GM23338 (cell line): Measurements from ENCODE around the gene MTA3. TPM values are rescaled to one million over a fixed set of nuclear protein-coding genes. Genes with fewer than 3 reads are reported as not detected.

Experiments
- ATAC-seq: fragments of 200-7000 bp; cut with Tn5 transposase; 3 replicates; pipeline ENCODE4 v1.9.1; 2020
- DNase-seq: peaks from one replicate; pipeline ENCODE4 v3.0.0-alpha.2; 2015; ENCODE audit warnings: low spot score
- H2AFZ ChIP-seq: fragments of 200-600 bp; sonication (generic); 2 replicates; pipeline ENCODE4 v1.8.0; 2016; ENCODE audit warnings: antibody characterized with exemption, mild to moderate bottlenecking, moderate library complexity
- H3F3A ChIP-seq: fragments of 200-600 bp; sonication (generic); replicated peaks from 2 replicates; pipeline ENCODE4 v1.8.0; 2017; ENCODE audit warnings: antibody characterized with exemption, mixed run types, low read depth
- H3K27ac ChIP-seq: fragments of 200-600 bp; sonication (generic); 2 replicates; pipeline ENCODE4 v1.6.1; 2016; ENCODE audit warnings: low read depth
- H3K27me3 ChIP-seq: fragments of 200-600 bp; sonication (generic); 2 replicates; pipeline ENCODE4 v1.8.0; 2016; ENCODE audit warnings: mild to moderate bottlenecking, mixed run types, moderate library complexity; ENCODE audit not compliant: insufficient read depth
- H3K36me3 ChIP-seq: fragments of 200-600 bp; sonication (generic); 2 replicates; pipeline ENCODE4 v1.8.0; 2016; ENCODE audit warnings: mild to moderate bottlenecking; ENCODE audit not compliant: insufficient read depth
- H3K4me1 ChIP-seq: fragments of 200-600 bp; sonication (generic); 2 replicates; pipeline ENCODE4 v1.8.0; 2016; ENCODE audit warnings: mild to moderate bottlenecking, moderate library complexity; ENCODE audit not compliant: insufficient read depth
- H3K4me2 ChIP-seq: fragments of 200-600 bp; sonication (generic); 2 replicates; pipeline ENCODE4 v1.7.1; 2017; ENCODE audit warnings: mixed run types
- H3K4me3 ChIP-seq: fragments of 200-600 bp; sonication (generic); 2 replicates; pipeline ENCODE4 v1.6.1; 2016; ENCODE audit warnings: mixed run types
- H3K79me2 ChIP-seq: fragments of 200-600 bp; sonication (generic); replicated peaks from 2 replicates; pipeline ENCODE4 v1.8.0; 2017; ENCODE audit warnings: mild to moderate bottlenecking; ENCODE audit not compliant: insufficient read depth
- H3K9me2 ChIP-seq: fragments of 200-600 bp; sonication (generic); 2 replicates; pipeline ENCODE4 v1.8.0; 2017; ENCODE audit not compliant: insufficient read depth
- H4K20me1 ChIP-seq: fragments of 200-600 bp; sonication (generic); replicated peaks from 2 replicates; pipeline ENCODE4 v1.8.0; 2017; ENCODE audit warnings: mild to moderate bottlenecking; ENCODE audit not compliant: insufficient read depth
- H3K27ac Mint-ChIP-seq: 2 replicates; pipeline ENCODE4 v1.8.0; 2020; ENCODE audit warnings: inconsistent platforms, mild to moderate bottlenecking, moderate library complexity, mixed read lengths
- H3K27me3 Mint-ChIP-seq: 3 replicates; pipeline ENCODE4 v1.8.0; 2022; ENCODE audit warnings: low read depth, mild to moderate bottlenecking, moderate library complexity, mixed read lengths, inconsistent platforms; ENCODE audit not compliant: insufficient read depth, poor library complexity
- H3K36me3 Mint-ChIP-seq: 3 replicates; pipeline ENCODE4 v1.8.0; 2021; ENCODE audit warnings: low read depth, mild to moderate bottlenecking, inconsistent platforms, moderate library complexity, mixed read lengths
- H3K4me1 Mint-ChIP-seq: 3 replicates; pipeline ENCODE4 v1.8.0; 2020; ENCODE audit warnings: mild to moderate bottlenecking, inconsistent platforms, mixed read lengths
- H3K4me3 Mint-ChIP-seq: 3 replicates; pipeline ENCODE4 v1.8.0; 2021; ENCODE audit warnings: moderate library complexity, mild to moderate bottlenecking, inconsistent platforms, mixed read lengths
- H3K9me3 Mint-ChIP-seq: 3 replicates; pipeline ENCODE4 v1.8.0; 2020; ENCODE audit warnings: moderate library complexity, mild to moderate bottlenecking, inconsistent platforms, mixed read lengths
- CTCF ChIP-seq, 2 experiments: fragments of 200-600 bp in 1 of 2; sonication (generic) in 1 of 2; conservative IDR thresholded peaks; 2 replicates each; pipeline versions ENCODE4 v1.5.1 to v1.6.1; 2016 to 2017; ENCODE audit warnings: antibody characterized with exemption in 2 of 2, low read depth in 2 of 2, mild to moderate bottlenecking in 2 of 2, moderate library complexity in 1 of 2
- EZH2 ChIP-seq: fragments of 200-600 bp; sonication (generic); IDR thresholded peaks from one replicate; pipeline ENCODE4 v1.8.0; 2017; ENCODE audit warnings: antibody characterized with exemption, mild to moderate bottlenecking, low read depth; ENCODE audit not compliant: unreplicated experiment
- EZH2phosphoT487 ChIP-seq: fragments of 200-600 bp; sonication (generic); IDR thresholded peaks from one replicate; pipeline ENCODE4 v1.8.1; 2018; ENCODE audit warnings: antibody characterized with exemption; ENCODE audit not compliant: unreplicated experiment
- JUNB ChIP-seq: IDR thresholded peaks from one replicate; pipeline ENCODE4 v1.6.1; 2016; ENCODE audit warnings: antibody characterized with exemption; ENCODE audit not compliant: unreplicated experiment
- POLR2AphosphoS5 ChIP-seq: IDR thresholded peaks from 2 replicates; pipeline ENCODE4 v1.6.1; 2016; ENCODE audit warnings: antibody characterized with exemption, low read depth
- REST ChIP-seq: IDR thresholded peaks from one replicate; pipeline ENCODE4 v1.6.1; 2018; ENCODE audit warnings: antibody characterized with exemption; ENCODE audit not compliant: unreplicated experiment
- STAT1 ChIP-seq: IDR thresholded peaks from one replicate; pipeline ENCODE4 v1.6.1; 2016; ENCODE audit warnings: antibody characterized with exemption; ENCODE audit not compliant: unreplicated experiment
- ZNF114 ChIP-seq: fragments of 250-450 bp; sonication (Bioruptor Pico); IDR thresholded peaks from 2 replicates; pipeline ENCODE4 v1.5.0; 2020; ENCODE audit warnings: mild to moderate bottlenecking, moderate library complexity
- ZNF331 ChIP-seq: fragments of 250-450 bp; sonication (Bioruptor Pico); IDR thresholded peaks from 2 replicates; pipeline ENCODE4 v1.5.0; 2020; ENCODE audit warnings: low read depth, mild to moderate bottlenecking, moderate library complexity
- polyA plus RNA-seq: library from polyadenylated mRNA; unstranded; fragments of >200 nt; fragmentation: Nextera tagmentation; extraction: Ambion mirVana; gene quantifications from 2 replicates; pipeline ENCODE4 v1.2.1, GENCODE V29; 2016
- total RNA-seq: library from RNA; depleted of rRNA; stranded (reverse); fragments of >200 nt; shearing (Covaris generic); gene quantifications from 2 replicates; pipeline ENCODE4 v1.2.3, GENCODE V29; 2014
- TF ChIP-seq, protein P1 (sequence below): IDR thresholded peaks from 2 replicates; pipeline ENCODE4 v1.6.1; 2016; ENCODE audit warnings: antibody characterized with exemption

MTA3 gene
- total and polyA plus RNA-seq, 2 experiments from 2014 or later: 162 to 208 TPM

DNA sequence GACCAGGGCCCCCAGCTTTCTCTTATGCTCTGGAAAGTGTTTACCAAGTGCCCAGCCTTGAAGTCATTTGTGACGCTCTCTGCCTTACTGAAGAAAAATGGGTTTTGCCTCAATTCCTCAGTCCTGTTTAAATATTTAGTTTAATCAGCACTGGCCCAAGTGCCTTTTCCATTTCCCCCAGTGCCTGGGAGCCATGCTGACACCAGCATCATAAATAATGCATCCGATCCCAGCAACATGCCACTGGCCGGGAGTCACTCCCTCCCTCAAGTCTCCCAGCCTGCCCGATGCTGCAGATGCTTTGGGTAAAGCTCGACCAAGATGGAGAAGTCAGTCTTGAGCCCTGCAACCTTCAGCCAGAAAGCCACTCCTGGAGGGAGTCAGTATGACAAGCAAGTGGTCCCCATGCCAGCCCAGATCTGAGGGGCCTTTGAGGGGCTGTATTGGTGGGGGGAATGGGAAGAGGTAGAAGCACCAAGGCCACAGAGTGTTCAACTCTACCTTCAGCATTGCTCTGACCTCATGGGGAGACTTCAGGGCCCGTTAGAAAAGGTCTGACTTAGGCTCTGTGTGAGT, 12.0 kb upstream of the MTA3 start:
- H3K9me2 ChIP-seq: no peaks in the 10 kb centered on the region
- TF ChIP-seq, protein P1, sequence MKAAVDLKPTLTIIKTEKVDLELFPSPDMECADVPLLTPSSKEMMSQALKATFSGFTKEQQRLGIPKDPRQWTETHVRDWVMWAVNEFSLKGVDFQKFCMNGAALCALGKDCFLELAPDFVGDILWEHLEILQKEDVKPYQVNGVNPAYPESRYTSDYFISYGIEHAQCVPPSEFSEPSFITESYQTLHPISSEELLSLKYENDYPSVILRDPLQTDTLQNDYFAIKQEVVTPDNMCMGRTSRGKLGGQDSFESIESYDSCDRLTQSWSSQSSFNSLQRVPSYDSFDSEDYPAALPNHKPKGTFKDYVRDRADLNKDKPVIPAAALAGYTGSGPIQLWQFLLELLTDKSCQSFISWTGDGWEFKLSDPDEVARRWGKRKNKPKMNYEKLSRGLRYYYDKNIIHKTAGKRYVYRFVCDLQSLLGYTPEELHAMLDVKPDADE: no peak
- TF ChIP-seq ZNF114 (no peak), CTCF (conservative IDR thresholded peaks at IDR 0.05; ENCODE audit: low read depth in 2 of 2) (no peak), ZNF331 (CRISPR knock-in tag) (no peak), EZH2phosphoT487 (no peak), JUNB (no peak), EZH2 (no peak), POLR2AphosphoS5 (no peak), REST (no peak), STAT1 (no peak)
- no peak overlapping the region for H3K27ac ChIP-seq
- Mint-ChIP-seq H3K36me3 (no peaks in the 10 kb centered on the region), H3K27ac (peak overlapping the region; percentile 33; the same call in 1 of the 2 replicates), H3K4me1 (peaks cover 32% of the 10 kb centered on the region), H3K27me3 (peaks cover 21% of the 10 kb centered on the region), H3K4me3 (no peak overlapping the region), H3K9me3 (no peaks in the 10 kb centered on the region)
- peaks cover 14% of the 10 kb centered on the region for H3F3A ChIP-seq
- peaks cover 47% of the 10 kb centered on the region for H3K4me1 ChIP-seq
- DNase-seq: peak; percentile 18
- no peaks in the 10 kb centered on the region for H3K36me3 ChIP-seq
- no peaks in the 10 kb centered on the region for H4K20me1 ChIP-seq
- no peaks in the 10 kb centered on the region for H3K79me2 ChIP-seq
- no peak overlapping the region for H3K4me3 ChIP-seq
- ATAC-seq: no peak
- peak overlapping the region; percentile 59; the same call in 1 of the 2 replicates for H2AFZ ChIP-seq
- H3K4me2 ChIP-seq: 0 out of 2 replicates have a peak overlapping the region, but pooled peaks have one; percentile 25
- H3K27me3 ChIP-seq: no peaks in the 10 kb centered on the region
